ENCODE results near the gene OR7A17.

OR7A17 gene

GRCh38 chr19:14886032-14886431 is at the start of gene OR7A17:
TSS of gene OR7A17 (minus strand) at chr19:14886132. CDS start at chr19:14881355, 4,777 bp downstream.
- no peak for DNase-seq

- DNase-seq = no peak
Measured at GRCh38 chr19:14933506-14933905, 47.6 kb upstream of the OR7A17 start.

DNA sequence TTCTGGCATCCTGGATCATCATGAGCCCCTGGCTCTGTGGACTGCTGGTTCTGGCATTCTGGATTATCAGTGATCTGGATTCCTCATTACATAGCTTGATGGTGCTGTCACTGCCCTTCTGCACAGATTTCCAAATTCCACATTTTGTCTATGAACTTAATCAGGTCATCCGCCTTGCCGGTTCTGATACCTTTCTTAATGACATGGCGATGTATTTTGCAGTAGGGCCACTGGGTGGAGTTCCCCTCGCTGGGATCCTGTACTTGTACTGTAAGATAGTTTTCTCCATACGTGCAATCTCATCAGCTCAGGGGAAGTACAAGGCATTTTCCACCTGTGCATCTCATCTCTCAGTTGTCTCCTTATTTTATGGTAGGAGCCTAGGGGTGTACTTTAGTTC is 30.9 kb upstream of the OR7A17 start:
- DNase-seq = no peak

- no peak for DNase-seq
Measured at GRCh38 chr19:14915116-14915515, 29.2 kb upstream of the OR7A17 start.

- DNase-seq = no peak
Measured at GRCh38 chr19:14906711-14907110, 20.8 kb upstream of the OR7A17 start.

GRCh38 chr19:14901675-14902260 is 15.8 kb upstream of the OR7A17 start:
- no peak for DNase-seq

GRCh38 chr19:14890643-14891379 is 4.9 kb upstream of the OR7A17 start:
- no peak for DNase-seq

- DNase-seq = no peak
Measured at GRCh38 chr19:14889994-14890642, 4.2 kb upstream of the OR7A17 start.

GRCh38 chr19:14871619-14872230 is 14.2 kb downstream of the OR7A17 start:
- no peak for DNase-seq

DNA sequence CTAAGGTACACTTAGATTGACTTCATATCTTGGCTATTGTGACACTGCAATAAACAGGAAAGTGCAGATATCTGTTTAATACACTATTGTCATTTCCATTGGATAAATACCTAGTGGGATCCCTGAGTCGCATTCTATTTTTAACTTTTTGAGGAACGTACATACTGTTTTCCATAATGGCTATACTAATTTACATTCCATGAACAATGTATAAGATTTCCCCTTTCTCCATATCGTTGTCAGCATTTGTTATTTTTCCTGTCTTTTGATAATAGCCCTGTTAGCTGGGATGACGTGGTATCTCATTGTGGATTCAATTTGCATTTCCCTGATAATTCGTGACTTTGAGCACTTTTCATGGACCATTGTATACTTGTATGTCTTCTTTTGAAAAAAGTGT is 17.4 kb downstream of the OR7A17 start:
- no peak for DNase-seq

DNA sequence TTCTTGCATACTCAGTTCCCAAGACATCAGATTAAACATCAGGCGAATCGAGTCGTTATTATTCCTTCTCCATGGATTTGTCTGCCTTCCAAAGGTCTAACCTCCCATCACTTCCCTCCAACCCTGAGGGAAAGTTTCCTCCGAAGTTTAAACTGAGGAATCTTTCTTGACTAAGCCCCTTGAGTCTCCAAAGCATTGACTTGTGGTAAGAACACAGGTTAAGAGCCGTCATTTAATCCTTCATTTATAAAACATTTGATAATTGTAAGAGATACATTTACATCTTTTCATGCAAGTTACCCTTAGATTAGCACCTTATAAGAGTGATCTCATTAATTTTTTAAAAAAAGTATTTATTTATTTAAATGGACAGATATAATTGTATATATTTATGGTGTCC is 37.1 kb downstream of the OR7A17 start, which contains the start of gene OR7A10:
Gene OR7A10 (minus strand): TSS at position 101 of the 400 bp plus-strand sequence. CDS start 7,045 bp downstream, outside the sequence.
- DNase-seq = no peak

GRCh38 chr19:14843578-14843977 is 42.4 kb downstream of the OR7A17 start:
- no peak for DNase-seq

- no peak for DNase-seq
Measured at GRCh38 chr19:14843169-14843568, 42.8 kb downstream of the OR7A17 start.

- DNase-seq = no peak
Measured at GRCh38 chr19:14840206-14840605, 45.7 kb downstream of the OR7A17 start.

DNA sequence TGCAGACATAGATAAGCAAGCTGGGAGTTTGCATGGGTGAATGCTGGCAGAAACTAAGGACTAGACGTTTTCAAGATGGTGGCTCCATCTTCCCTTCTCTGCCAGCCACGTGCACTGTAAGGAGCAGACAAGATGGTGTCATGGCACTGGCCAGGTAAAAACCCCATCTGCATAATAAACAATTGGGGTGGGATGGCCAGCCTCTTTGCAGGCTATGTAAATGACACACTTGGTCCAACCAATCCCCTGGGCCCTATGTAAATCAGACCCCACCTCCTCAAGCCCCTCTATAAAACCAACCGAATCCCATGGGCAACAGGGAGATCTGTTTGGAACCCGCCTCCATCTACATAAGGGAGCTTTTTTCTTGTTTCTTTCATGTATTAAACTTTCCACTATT is 48.5 kb downstream of the OR7A17 start:
- no peak for DNase-seq

DNA sequence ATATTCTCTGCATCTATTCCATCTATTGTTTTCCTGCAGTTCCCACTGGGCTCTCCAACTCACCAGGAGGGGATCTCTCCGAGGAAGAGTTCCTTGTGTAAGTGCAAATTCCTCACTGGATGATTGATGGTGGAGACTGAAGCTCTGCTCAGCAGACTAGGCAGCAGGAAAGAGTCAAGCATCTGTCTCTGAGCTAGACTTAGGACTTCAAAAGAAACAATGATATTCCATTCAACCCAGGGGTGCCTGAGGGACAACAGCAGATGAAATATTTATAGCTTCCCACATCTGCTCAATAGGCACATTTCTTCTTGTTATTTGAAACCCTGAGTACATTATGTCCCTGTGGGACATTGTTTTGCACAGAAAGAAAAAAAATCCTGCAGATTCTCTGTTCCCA is 50.9 kb downstream of the OR7A17 start, which contains the start of the genes OR7A5 and OR7C1:
Gene OR7A5 (minus strand): TSS at position 175 of the 400 bp plus-strand sequence. CDS start 6,944 bp downstream, outside the sequence.
Gene OR7C1 (minus strand): TSS at position 175 of the 400 bp plus-strand sequence. CDS start 35,049 bp downstream, outside the sequence.
- no peak for DNase-seq

GRCh38 chr19:14830702-14831101 is 55.2 kb downstream of the OR7A17 start:
- DNase-seq = no peak

Measured in activated T-cell treated with anti-CD3 and anti-CD28 coated beads, Interleukin-2, amount 50 U/mL, for 1 hour (primary cell).